GM19099 (cell line): ENCODE measurements around the gene TTC31.

Experiments
- POLR2A ChIP-seq: IDR thresholded peaks from 3 replicates; pipeline ENCODE4 v1.6.1; 2011; ENCODE audit warnings: low read depth; ENCODE audit not compliant: insufficient read length; ENCODE audit errors: extremely low read depth

The TTC31 gene

GRCh38 chr2:74537140-74537539, 54.3 kb downstream of the TTC31 start:
- no peak for TF ChIP-seq POLR2A

DNA sequence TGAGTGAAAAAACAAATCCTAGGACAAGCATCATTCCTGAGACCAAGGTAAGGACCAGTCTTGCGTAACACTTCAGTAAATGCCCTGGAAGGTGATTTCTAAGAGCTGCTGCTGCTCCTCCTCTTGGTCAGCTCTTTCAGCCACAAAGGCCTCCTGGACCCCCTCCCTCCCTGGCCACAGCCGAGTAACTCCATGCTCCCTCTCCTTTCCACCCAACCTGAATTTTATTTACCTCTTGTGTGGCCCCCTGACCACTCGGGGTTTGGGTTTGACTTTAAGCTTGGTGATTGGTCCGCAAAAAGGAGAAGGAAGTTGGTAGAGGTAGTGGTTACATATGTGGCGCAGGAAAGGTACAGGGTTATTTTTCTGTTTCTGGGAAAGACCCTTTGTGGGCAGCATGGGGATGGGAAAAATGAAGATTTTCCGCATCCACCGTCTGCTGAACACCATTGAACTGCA, 56.0 kb downstream of the TTC31 start:
- TF ChIP-seq POLR2A, result no peak

DNA sequence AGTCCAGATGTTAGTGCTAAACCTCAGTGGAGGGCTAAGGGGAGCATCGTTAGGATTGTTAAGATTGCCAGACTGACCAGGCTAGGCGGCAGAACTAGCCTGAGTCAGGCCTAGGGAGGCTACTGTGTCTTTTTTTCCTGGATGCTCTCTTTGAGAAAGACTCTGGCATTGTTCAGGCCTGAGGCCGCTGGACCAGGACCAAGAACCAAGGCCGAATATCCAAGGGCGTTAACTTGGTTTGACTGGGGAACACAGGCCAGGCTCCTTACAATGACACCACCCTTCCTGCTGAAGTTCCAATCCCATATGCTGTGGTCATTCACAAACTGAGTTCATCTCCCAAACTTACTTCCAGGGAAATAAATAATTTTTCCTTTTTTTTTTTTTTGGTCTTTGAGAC, 57.4 kb downstream of the TTC31 start:
- TF ChIP-seq POLR2A, result no peak

DNA sequence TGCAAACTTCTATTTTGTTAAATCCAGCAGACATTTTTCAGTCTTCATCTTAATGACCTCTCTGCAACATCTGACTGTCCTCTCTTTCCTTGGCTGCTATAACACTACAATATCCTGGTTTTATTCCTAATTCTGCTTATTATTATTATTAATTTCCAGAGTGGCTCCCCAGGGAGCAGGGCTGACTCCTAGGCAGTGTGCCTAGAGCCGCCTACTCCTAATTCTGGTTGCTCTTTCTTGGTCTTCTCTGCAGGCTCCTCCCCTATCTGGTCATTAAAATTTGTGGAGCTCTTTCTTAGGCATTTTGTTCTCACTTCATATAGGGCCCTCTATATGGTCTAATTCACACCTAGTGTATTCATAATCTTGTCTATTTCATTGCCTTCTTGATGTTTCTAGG, 60.1 kb downstream of the TTC31 start:
- TF ChIP-seq POLR2A, result no peak
